ENCODE results near the gene CTNNA2.

CTNNA2 gene

DNA sequence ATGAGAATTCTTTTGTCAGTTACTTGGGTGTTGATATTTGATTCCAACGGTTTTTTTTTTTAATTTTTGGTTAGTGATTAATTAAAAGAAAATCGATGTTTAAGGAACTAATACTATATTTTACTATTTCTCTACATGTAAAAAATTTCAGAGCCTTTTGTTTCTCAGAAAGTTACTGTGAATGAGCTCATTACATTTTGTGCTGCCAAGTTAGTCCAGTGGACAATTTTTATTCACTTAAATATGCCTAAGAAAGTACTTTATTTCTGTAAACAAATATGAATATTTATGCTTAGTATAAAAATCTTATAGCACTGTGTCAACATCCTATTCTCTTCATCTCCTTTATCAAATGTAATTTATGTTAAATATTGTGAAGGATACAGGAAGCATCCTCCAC is 309.3 kb downstream of the CTNNA2 start:
- no peak for DNase-seq (ENCODE audit: extremely low read depth, low read depth)
- TF ChIP-seq, protein P1, sequence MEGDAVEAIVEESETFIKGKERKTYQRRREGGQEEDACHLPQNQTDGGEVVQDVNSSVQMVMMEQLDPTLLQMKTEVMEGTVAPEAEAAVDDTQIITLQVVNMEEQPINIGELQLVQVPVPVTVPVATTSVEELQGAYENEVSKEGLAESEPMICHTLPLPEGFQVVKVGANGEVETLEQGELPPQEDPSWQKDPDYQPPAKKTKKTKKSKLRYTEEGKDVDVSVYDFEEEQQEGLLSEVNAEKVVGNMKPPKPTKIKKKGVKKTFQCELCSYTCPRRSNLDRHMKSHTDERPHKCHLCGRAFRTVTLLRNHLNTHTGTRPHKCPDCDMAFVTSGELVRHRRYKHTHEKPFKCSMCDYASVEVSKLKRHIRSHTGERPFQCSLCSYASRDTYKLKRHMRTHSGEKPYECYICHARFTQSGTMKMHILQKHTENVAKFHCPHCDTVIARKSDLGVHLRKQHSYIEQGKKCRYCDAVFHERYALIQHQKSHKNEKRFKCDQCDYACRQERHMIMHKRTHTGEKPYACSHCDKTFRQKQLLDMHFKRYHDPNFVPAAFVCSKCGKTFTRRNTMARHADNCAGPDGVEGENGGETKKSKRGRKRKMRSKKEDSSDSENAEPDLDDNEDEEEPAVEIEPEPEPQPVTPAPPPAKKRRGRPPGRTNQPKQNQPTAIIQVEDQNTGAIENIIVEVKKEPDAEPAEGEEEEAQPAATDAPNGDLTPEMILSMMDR (IDR thresholded peaks at IDR 0.05; ENCODE audit: low read depth, low read length): no peak

DNA sequence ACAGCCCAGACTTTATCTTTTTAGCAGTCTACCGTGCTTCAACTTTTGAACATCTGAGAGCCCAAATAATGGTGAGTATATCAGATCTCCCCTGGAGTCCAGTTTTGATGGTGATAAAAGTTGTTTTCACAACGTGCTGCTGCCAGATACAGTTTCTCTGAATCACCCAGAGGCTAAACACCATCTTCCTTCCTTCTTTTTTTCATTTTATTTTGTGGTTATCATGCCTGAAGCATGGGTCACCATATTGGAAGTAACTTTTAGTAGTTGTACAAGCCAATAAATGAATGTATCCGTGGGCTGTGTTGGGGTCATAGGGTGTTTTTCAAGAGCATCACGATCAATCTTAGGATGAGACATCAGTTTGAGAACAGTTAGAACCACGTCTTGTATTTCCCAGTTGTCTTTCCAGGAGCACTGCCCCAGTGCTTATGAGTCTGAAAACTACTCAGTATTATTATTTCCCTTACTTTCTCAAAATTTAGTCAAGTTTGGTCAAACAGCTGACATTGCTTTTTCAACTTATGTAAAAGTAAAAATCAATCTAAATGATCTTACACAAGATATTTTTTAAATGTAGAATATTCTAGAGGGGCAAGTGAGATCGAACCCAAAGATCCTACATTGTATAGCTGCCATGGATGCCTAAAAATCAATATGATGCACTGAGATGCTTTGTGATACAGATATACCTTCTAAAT is 311.4 kb downstream of the CTNNA2 start:
- TF ChIP-seq, protein P1 (IDR thresholded peaks at IDR 0.05; ENCODE audit: low read depth, low read length): no peak
- DNase-seq (ENCODE audit: extremely low read depth, low read depth): no peak

DNA sequence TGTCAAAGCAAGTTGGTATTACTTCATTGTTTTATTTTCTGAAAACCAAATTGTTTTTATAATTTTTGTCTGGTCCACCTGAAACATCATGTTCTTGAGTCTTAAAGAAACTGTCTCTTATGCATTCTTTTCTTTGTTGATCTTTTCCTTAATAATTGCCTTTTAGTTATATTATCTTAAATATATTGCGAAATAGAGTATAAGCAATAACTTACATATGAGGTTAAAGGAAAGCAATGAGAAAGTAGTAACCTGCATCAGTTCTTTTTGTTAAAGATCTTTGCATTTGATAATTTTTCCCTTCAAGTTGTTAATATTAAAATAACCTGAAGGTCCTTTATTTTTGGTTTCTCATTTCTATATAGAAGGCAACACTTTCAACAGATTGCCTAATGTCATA is 315.0 kb downstream of the CTNNA2 start:
- TF ChIP-seq, protein P1 (IDR thresholded peaks at IDR 0.05; ENCODE audit: low read depth, low read length): no peak

DNA sequence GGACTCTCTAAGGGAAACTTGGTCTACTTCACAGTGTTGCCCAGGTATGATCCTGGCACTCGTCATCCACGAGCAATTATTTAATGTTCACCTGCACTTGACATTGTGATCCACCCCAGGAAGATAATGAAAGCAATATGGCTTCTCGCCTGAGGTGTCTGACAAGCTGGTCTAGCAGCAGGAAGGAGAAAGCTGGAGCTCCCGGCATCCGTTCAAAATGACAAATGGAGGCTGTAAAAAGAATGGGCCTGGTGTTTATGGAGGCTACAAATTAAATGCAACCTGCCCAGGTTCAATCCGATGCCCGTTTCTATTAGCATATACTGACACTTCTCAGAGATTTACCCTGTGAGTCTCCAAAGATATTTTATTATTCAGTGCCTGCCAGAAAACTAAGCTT is 317.6 kb downstream of the CTNNA2 start:
- no peak for DNase-seq (ENCODE audit: extremely low read depth, low read depth)
- TF ChIP-seq, protein P1 (IDR thresholded peaks at IDR 0.05; ENCODE audit: low read depth, low read length): no peak

More for the DNA sequence above, 315.0 kb downstream of the CTNNA2 start:
- DNase-seq (ENCODE audit: extremely low read depth, low read depth): no peak

DNA sequence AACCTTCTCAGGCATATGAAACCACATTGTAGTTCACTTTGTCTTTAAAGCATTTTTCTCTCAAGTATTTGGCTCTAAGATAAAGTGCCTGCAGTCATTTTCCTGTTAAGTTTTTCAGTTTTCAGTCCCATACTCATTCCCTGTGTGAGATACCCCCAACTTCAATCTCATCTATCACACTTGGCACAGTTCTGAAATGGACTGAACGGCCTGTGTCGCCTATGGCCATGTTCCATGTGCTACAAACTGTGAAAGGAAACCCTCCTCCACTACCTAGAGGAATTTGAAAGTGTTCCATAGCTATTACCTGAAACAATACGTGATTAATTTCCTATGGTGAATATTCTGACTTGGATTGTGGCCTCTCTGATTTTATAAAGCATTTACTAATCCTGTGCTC is 319.1 kb downstream of the CTNNA2 start:
- TF ChIP-seq, protein P1 (IDR thresholded peaks at IDR 0.05; ENCODE audit: low read depth, low read length): no peak
- no peak for DNase-seq (ENCODE audit: extremely low read depth, low read depth)

DNA sequence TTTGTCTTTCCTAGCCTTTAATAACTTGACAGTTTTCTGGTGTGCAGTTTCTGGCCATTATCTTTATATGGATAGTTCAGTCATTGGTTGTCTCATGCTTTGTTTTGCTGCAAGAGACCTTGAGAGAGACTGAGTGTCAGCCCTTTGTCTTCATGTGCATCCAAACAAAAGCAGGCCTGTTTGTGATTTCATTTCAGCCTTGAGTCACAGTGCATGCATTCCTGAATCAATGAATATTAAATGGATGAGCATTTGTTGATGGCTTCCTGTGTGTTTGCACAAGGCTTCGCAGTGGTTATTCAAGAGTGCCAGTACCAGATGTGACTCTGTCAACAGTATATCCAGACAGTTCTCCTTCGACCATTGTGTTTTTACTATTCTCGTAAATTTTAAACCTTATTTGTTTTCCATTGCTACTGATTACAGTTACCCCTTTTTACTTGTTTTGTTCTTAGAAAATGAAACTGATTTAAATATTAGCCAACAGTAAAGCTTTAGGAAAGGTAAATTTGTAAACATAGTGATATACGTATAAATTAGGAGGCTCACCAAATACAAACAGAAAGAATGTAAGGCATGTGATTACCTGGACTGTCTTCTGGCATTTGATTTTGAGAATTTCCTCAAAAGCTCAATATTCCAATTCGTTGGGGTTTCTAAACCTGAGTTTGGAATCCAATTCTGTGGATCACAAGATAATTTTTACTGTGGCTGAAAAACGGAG is 319.8 kb downstream of the CTNNA2 start:
- no peak for DNase-seq (ENCODE audit: extremely low read depth, low read depth)

More for the DNA sequence above, 319.8 kb downstream of the CTNNA2 start:
- TF ChIP-seq, protein P1 (IDR thresholded peaks at IDR 0.05; ENCODE audit: low read depth, low read length): no peak
